ENCODE results near the gene FLOT1.

The FLOT1 gene

GRCh38 chr6:30689985-30690384 lies 52.5 kb downstream of the FLOT1 start:
- no peak for DNase-seq

- DNase-seq: no peak
Observed at GRCh38 chr6:30689022-30689865, 53.2 kb downstream of the FLOT1 start.

- no peak for DNase-seq
Observed at GRCh38 chr6:30688569-30688968, 53.9 kb downstream of the FLOT1 start.

DNA sequence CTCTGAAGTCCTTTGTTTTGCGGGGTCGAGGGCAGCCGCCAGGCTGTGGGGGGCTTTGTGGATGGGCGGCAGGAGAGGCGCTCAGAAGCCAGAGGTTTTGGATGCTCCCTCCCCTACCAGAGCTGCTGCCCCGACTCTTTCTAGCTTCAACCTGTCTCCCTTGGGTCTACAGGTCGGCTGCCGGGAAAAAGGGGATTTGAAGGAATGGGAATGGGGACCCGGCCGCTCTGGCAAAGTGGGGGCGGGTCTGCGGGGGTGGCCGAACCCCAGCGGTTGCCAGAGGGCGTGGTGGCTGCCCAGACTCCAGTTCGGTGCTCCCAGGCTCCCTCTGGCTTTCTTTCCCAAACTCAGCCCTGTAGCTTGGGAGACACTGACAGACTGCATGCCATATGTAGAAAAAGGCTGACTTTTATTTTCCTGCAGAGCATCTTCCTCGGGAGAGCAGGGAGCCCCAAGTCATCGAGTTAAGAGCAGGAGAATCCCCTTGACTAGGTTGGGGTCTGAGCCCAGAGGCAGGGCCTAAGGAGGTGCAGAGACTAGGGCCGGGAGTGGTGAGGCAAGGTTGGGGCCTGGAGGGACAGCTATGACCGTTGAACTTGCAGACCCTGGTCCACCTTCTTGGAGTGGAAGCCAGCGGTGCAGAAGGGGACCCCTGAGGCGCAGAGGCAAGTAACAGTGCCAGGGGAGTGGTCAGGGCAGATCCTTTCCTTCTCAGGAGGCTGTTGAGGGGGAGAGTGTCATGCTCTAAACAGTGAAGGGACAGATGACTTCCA lies 54.6 kb downstream of the FLOT1 start:
- DNase-seq: no peak

- DNase-seq: peak; percentile 91
Observed at GRCh38 chr6:30686908-30687658, 55.4 kb downstream of the FLOT1 start.

DNA sequence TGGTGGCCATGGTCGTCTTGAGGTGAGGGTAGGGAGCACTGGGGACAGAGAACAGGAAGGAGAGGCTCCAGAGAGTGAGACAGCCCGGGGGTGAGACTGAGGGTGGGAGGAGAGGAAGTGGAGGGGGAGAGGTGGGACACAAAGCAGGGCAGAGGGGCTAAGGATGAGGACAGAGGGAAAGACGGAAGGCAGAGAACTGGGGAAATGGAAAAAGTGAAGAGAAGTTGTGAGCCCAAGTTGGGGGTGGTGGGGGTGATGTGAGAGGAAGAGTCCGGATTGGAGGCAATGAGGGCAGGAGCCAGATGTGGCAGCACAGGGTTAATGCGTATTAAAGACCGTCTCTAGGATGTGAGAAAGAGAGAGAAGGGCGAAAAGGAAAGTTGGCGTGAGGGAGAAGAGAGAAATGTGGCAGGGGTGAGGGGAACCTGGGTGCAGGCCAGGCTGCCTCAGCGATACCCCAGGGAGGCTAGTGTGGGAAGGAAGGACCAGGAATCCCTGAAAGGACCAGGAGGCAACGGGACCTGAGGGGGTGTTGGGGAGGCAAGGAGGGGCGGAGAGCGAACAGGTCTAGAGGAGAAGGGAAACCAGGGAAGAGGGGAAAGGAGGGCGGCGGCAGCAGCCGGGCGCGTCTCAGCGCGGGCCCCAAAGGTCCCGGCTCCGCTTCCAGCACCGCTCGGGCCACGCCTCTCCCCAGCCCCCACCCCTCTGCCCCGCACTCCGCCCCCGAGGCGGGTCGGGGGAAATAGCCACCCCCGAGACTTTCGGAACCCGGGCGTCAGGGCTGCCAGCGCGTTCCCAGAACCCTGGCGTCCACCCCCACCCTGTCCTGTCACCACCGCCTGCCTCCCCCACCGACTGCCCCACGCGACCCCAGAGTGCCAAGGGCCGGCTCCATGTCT lies 56.2 kb downstream of the FLOT1 start, which contains the start of gene PPP1R18:
Gene PPP1R18 (minus strand): TSS at position 637 of the 899 bp plus-strand sequence. CDS start 627 bp downstream, at position 10.
- DNase-seq: peak; percentile 26

DNA sequence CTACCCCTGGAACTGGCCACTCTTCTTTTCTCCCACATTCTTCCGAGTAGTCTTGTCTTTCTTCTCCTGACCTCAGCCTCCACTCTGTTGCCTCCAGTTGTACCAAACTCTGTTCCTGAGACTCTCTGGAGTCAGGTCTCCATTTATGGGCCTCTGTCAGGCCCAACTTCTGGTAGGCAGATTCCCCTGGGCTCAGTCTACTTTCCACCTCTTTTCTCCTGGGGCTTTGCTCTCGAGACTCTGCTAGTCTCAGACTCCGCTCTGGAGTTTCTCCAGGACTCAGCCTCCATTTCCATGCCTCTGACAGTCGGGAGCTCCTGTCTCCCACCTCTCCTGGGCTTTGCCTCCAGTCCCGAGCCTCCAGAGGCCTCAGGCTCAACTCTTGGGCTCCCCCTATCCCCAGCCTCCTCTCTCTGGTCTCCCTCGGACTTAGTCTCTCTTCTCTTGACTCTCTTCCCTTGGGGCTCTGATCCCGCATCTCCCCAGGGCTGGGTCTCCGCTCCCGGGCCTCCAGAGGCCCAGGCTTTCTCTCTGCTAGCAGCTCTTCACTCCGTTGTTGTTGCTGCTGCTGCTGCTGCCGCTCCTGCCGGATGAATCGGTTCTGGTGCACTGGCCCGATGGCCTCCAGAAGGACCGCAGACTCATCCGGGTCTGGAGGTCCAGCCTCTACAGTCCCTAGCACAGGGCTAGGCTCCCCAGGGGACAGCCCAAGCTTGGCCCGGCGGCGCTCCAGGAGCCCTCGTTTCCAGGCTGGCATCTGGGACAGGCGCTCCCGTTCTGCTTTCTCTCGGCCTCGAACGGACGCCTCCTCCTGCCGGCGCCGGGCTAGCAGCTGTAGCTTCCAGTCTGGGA lies 57.1 kb downstream of the FLOT1 start:
- peak; percentile 47 for DNase-seq

DNA sequence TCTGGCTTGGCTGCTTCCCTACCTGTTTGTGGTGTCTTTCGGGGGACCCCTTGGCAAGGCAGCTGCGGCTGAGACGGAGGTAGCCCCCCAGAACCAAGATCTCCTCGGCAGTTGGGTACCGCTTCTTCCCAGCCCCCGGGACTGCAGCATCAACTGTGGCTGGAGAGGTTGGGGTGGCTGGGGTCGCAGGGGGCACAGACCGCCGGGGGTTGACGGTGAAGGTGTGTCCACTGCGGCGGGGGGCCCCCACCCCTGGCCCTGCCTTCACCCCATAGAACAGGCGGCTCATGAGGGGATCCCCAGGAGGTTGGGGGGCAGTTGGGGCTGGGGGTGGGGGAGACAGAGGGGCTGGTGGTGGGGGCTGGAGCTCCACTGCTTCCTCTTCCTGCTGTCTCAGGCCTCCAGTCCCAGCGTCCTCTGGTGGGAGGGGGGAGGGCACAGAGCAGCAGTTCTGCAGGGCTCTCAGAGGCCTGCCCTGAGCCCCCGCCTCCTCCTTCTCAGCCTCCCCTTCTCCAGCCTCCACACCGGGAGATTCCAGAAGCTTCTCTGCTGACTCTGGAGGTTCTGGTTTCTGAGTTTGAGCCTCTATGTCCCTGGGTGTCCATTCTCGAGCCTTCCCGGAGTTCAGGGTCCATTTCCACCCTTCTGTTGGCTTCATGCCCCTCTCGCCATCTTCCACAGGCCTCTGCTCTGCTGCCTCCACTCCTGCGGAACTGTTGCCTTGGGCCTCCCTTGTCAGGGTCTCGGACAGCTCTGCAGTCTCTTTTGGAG lies 57.9 kb downstream of the FLOT1 start:
- peak; percentile 62 for DNase-seq

DNA sequence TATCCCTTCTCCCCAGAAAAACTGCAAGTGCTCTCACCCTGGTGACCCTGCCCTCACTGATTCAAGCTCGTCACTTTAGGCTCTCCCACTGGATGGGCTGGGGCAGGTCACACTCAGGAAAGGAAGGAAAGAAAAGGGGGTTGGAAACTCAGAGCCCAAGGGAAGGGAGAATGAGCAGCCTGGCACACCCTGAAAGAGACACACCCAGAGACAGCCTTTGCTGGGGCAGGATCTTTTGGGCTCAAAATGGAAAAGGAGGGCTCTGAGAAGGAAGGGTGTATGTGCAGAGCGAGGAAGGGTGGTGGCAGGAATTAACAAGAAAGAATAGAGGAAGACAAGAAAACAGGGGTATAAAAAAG lies 58.5 kb downstream of the FLOT1 start:
- no peak for DNase-seq

DNA sequence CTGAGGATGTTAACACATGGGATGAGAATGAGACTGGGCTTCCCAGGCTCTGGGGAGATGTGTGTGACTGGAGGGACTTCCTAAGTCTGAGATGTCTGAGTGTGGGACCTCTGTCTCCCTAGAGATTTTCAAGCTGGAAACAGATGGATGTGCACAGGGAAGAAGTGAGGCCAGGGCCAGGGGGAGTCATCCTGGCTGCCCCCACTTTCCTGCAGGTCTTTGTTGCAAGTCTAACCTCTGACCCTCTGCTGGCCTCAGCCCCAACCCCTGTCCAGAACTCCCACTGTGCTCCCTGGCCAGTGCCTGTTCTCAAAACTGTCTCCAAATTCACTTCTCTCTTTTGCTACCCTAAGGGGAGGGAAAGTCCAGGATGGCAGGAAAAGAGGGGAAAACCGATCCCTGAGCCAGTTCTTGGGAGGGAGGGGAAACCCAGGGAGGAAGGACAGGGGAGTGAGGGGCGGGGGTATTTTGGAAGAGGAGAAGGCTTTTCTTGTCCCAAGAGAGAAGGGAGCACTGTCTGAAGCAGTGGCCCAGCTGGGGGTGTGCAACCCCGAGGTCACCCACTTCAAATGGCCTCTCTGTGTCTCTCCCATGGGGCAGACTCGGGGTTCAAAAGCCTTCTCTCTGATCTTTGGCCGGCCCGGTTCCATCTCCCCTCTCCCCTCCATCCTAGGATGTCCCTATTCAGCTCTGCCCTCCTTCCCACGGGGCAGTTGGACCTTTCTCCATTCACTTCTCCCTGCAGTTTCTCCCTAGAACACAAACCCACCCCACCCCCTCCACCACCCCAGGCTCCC lies 59.1 kb downstream of the FLOT1 start:
- DNase-seq: no peak

DNA sequence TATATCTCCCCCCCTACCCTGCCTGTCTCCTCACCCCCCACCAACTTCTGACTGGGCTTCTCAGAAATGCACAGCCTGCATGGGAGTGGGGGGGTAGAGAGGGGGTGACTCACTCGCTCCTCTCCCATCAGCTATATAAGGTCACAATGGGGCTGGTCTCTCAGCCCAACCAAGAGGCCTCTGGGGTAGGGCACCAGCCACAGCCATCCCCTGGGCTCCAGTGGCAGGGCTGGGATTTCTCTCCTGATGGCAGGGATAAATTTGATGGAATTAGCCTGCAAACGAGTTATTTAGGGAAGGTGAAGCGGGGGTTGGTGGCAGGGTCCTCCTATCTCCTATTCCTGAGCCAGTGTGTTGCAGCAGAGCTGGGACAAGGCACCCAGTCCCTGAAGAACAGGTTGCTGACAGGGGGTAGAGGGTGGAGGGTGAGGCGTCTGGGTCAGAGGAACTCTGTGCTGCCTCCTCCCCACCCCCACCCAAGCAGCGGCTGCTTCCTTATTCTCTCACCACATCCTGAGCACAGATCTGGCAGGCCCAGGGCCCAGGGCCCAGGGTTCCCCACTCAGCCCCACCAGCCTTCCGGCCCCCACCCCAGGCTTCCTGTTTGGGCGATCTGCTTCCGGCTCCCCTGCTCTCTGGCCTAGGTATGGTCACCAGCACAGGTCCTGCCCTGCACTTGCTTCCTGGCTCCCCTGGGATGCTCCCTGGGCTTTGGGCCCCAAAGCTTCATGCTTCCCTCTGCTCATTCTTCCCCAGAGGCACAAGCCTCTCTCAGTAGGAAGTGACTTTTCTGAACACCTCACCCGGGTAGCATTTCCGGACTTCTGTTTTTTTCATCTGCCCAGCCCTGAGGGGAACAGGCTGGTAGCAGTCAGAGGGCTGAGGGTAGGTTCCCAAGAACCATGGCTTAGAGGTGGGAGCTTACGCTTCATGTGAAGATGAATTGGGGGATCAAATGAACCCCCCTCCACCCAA lies 60.1 kb downstream of the FLOT1 start:
- DNase-seq: peak; percentile 97

DNA sequence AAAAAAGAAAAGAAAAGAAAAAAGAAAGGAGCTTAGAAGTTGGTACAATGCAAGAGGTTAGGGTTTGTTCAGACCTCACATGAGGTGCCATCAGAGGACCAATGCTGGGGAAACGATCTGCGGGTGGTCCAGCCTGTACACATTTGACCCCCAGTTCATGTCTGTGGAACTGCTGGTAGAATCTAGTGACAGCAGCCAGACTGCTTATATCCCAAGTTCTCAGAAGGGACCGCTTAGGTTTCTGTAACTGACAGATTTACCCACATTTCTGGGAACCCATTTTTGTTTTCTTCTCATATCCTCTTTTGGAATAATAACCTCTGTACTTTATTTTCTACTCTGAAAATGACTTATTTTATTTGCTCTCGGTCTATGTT lies 60.7 kb downstream of the FLOT1 start:
- peak; percentile 84 for DNase-seq

- DNase-seq: no peak
Observed at GRCh38 chr6:30679765-30680535, 62.5 kb downstream of the FLOT1 start.

GRCh38 chr6:30678964-30679726 lies 63.3 kb downstream of the FLOT1 start:
- DNase-seq: peak; percentile 73
